Measurements from ENCODE around the gene KIAA0930.

- TF ChIP-seq, protein P1, sequence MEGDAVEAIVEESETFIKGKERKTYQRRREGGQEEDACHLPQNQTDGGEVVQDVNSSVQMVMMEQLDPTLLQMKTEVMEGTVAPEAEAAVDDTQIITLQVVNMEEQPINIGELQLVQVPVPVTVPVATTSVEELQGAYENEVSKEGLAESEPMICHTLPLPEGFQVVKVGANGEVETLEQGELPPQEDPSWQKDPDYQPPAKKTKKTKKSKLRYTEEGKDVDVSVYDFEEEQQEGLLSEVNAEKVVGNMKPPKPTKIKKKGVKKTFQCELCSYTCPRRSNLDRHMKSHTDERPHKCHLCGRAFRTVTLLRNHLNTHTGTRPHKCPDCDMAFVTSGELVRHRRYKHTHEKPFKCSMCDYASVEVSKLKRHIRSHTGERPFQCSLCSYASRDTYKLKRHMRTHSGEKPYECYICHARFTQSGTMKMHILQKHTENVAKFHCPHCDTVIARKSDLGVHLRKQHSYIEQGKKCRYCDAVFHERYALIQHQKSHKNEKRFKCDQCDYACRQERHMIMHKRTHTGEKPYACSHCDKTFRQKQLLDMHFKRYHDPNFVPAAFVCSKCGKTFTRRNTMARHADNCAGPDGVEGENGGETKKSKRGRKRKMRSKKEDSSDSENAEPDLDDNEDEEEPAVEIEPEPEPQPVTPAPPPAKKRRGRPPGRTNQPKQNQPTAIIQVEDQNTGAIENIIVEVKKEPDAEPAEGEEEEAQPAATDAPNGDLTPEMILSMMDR (IDR thresholded peaks at IDR 0.05), result no peak
- no peak for TF ChIP-seq POLR2A (IDR thresholded peaks at IDR 0.05)
Measured at GRCh38 chr22:45221201-45221600, 19.5 kb downstream of the KIAA0930 start.
